Caco-2 (cell line): Measurements from ENCODE around the gene RRP1B. TPM values are rescaled to one million over a fixed set of nuclear protein-coding genes. Genes with fewer than 3 reads are reported as not detected.

ENCODE experiments used
- BruUV-seq: library from RNA; stranded (reverse); fragments of 400-500 nt; replicated peaks from 2 replicates; lab custom pipeline; 2021; lab: Mats Ljungman, UMichigan
- CTCF ChIA-PET: fragments of 300-600 bp; sonication (Branson Sonifier 250); formaldehyde crosslinking; loops from one replicate; lab custom pipeline; 2022; ENCODE audit warnings: antibody characterized with exemption; lab: Charles Lee
- POLR2A ChIA-PET: fragments of 300-600 bp; sonication (Branson Sonifier 250); formaldehyde crosslinking; loops from one replicate; lab custom pipeline; 2022; ENCODE audit warnings: antibody characterized with exemption; lab: Charles Lee
- DNase-seq, 2 experiments: peaks; one replicate each; pipeline versions ENCODE4 v3.0.0 to v3.0.0-alpha.2; 2020 to 2022
- H3K27me3 ChIP-seq: replicated peaks from 2 replicates; pipeline ENCODE4 v1.6.0; 2011; ENCODE audit warnings: low read length; ENCODE audit not compliant: control insufficient read depth, insufficient read depth
- H3K36me3 ChIP-seq: 2 replicates; pipeline ENCODE4 v1.5.1; 2011; ENCODE audit warnings: low read length; ENCODE audit not compliant: control insufficient read depth, insufficient read depth
- H3K4me1 ChIP-seq: fragments of 250-450 bp; sonication (Bioruptor Pico); 2 replicates; pipeline ENCODE4 v1.5.1; 2020; ENCODE audit warnings: mild to moderate bottlenecking
- H3K4me3 ChIP-seq: 2 replicates; pipeline ENCODE4 v1.5.1; 2011; ENCODE audit warnings: low read depth, mild to moderate bottlenecking, control low read depth, low read length
- H3K9me3 ChIP-seq: fragments of 250-450 bp; sonication (Bioruptor Pico); 2 replicates; pipeline ENCODE4 v1.5.1; 2020; ENCODE audit warnings: mild to moderate bottlenecking, moderate library complexity
- H3K27ac Mint-ChIP-seq: one replicate; pipeline ENCODE4 v1.8.0; 2022; ENCODE audit warnings: mixed read lengths; ENCODE audit not compliant: unreplicated experiment
- H3K27me3 Mint-ChIP-seq: one replicate; pipeline ENCODE4 v1.8.0; 2022; ENCODE audit warnings: mixed read lengths; ENCODE audit not compliant: insufficient read depth, unreplicated experiment
- H3K36me3 Mint-ChIP-seq: one replicate; pipeline ENCODE4 v1.8.0; 2022; ENCODE audit warnings: mild to moderate bottlenecking, mixed read lengths; ENCODE audit not compliant: insufficient read depth, unreplicated experiment
- H3K4me1 Mint-ChIP-seq: one replicate; pipeline ENCODE4 v1.8.0; 2022; ENCODE audit warnings: low read depth, mixed read lengths; ENCODE audit not compliant: unreplicated experiment
- H3K4me3 Mint-ChIP-seq: one replicate; pipeline ENCODE4 v1.8.0; 2022; ENCODE audit warnings: mild to moderate bottlenecking, moderate library complexity, mixed read lengths; ENCODE audit not compliant: unreplicated experiment
- H3K9me3 Mint-ChIP-seq: one replicate; pipeline ENCODE4 v1.8.0; 2022; ENCODE audit warnings: mixed read lengths; ENCODE audit not compliant: unreplicated experiment
- intact Hi-C: fragments of 100-400 bp; cut with micrococcal nuclease; formaldehyde crosslinking; loops from one replicate; pipeline ENCODE4 v1.10.0; 2022; ENCODE audit not compliant: unreplicated experiment
- total RNA-seq: library from RNA; stranded (reverse); gene quantifications from 2 replicates; pipeline ENCODE4 v1.2.3, GENCODE V29; 2022
- TF ChIP-seq, protein P1 (sequence below), 2 experiments: fragments of 200-600 bp in 1 of 2; IDR thresholded peaks; 1 replicate in 1 of 2; 2 replicates in 1 of 2; pipeline versions ENCODE4 v1.5.1 to v1.8.0; 2011 to 2022; ENCODE audit warnings: antibody characterized with exemption in 1 of 2, control low read depth in 1 of 2, inconsistent platforms in 1 of 2, low read depth in 1 of 2, low read length in 1 of 2, mild to moderate bottlenecking in 1 of 2, moderate library complexity in 1 of 2; ENCODE audit not compliant: insufficient read depth in 1 of 2, severe bottlenecking in 1 of 2, unreplicated experiment in 1 of 2

RRP1B gene
- total RNA-seq, 1 experiment from 2014 or later = 49.5 TPM

DNA sequence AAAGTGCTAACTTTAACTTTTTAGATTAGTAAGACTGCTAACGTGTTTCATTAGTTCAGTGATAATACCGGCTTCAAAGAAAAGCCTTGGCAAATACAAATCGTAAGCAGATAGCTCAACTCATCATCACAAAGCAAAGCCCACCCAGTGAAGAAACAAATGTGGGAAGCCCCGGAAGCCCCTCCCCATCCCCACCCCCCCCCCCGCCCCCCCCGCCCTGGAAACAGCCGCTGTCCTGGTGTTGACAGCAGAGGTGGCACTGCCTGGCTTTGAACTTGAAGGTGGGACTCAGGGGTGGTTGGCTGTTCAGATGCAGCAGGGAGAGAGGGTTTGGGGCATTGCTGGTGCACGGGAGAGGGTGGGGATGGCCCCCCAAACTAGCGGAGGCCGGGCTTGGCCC lies 73.7 kb downstream of the RRP1B start:
- Mint-ChIP-seq H3K27ac (no peak overlapping the region), H3K4me1 (peaks cover 12% of the 10 kb centered on the region), H3K9me3 (no peaks in the 10 kb centered on the region), H3K36me3 (peaks cover 57% of the 10 kb centered on the region), H3K4me3 (no peak overlapping the region), H3K27me3 (no peaks in the 10 kb centered on the region)
- H3K36me3 ChIP-seq = peaks cover 2% of the 10 kb centered on the region; the same call in 1 of the 2 replicates
- no peak for DNase-seq
- POLR2A ChIA-PET = no interaction called here
- intact Hi-C loops = no loop called here
- no peaks in the 10 kb centered on the region for H3K27me3 ChIP-seq
- no peak overlapping the region for H3K4me3 ChIP-seq
- H3K4me1 ChIP-seq = peaks cover 21% of the 10 kb centered on the region
- CTCF ChIA-PET = no interaction called here
- TF ChIP-seq, protein P1, sequence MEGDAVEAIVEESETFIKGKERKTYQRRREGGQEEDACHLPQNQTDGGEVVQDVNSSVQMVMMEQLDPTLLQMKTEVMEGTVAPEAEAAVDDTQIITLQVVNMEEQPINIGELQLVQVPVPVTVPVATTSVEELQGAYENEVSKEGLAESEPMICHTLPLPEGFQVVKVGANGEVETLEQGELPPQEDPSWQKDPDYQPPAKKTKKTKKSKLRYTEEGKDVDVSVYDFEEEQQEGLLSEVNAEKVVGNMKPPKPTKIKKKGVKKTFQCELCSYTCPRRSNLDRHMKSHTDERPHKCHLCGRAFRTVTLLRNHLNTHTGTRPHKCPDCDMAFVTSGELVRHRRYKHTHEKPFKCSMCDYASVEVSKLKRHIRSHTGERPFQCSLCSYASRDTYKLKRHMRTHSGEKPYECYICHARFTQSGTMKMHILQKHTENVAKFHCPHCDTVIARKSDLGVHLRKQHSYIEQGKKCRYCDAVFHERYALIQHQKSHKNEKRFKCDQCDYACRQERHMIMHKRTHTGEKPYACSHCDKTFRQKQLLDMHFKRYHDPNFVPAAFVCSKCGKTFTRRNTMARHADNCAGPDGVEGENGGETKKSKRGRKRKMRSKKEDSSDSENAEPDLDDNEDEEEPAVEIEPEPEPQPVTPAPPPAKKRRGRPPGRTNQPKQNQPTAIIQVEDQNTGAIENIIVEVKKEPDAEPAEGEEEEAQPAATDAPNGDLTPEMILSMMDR (IDR thresholded peaks at IDR 0.05; ENCODE audit: insufficient read depth in 1 of 2, low read depth in 1 of 2, low read length in 1 of 2, severe bottlenecking in 1 of 2, unreplicated experiment in 1 of 2) = no peak
- no TSS peak for BruUV-seq
- H3K9me3 ChIP-seq = no peaks in the 10 kb centered on the region

DNA sequence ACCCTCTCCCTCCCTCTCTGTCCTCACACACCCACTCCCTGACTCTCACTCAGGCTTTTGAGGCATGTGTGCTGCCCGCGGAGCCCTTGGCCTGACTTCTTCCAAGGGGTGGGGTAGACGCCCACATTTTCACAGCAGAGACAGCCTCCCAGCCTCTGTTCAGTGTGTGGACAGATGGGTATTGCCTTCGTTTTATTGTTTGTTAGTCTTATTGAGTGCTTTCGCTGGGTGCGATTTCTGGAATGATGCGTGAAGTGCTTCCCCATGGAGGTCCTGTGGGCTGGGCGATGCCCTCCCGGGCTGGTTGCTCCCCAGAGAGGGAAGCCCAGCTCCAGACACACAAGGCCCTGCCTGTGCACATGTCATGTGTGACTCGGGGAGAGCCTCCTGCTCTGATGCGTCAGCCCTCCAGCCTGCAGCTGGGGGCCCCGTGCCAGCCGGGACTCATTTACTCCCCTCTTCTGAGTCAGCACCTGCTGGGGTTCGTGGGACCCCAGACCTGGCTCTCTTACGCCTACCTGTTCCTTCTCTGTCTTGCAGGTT lies 74.2 kb downstream of the RRP1B start:
- Mint-ChIP-seq H3K4me3 (no peak overlapping the region), H3K27me3 (no peaks in the 10 kb centered on the region), H3K27ac (peak overlapping the region; percentile 26), H3K9me3 (no peaks in the 10 kb centered on the region), H3K4me1 (peaks cover 12% of the 10 kb centered on the region), H3K36me3 (peaks cover 58% of the 10 kb centered on the region)
- H3K36me3 ChIP-seq = peaks cover 2% of the 10 kb centered on the region; the same call in 1 of the 2 replicates
- no TSS peak for BruUV-seq
- no peaks in the 10 kb centered on the region for H3K9me3 ChIP-seq
- POLR2A ChIA-PET = no interaction called here
- no peaks in the 10 kb centered on the region for H3K27me3 ChIP-seq
- H3K4me1 ChIP-seq = peaks cover 22% of the 10 kb centered on the region
- intact Hi-C loops = no loop called here
- CTCF ChIA-PET = no interaction called here
- H3K4me3 ChIP-seq = no peak overlapping the region
- TF ChIP-seq, protein P1 (IDR thresholded peaks at IDR 0.05; ENCODE audit: insufficient read depth in 1 of 2, low read depth in 1 of 2, low read length in 1 of 2, severe bottlenecking in 1 of 2, unreplicated experiment in 1 of 2) = no peak
- DNase-seq = no peak

DNA sequence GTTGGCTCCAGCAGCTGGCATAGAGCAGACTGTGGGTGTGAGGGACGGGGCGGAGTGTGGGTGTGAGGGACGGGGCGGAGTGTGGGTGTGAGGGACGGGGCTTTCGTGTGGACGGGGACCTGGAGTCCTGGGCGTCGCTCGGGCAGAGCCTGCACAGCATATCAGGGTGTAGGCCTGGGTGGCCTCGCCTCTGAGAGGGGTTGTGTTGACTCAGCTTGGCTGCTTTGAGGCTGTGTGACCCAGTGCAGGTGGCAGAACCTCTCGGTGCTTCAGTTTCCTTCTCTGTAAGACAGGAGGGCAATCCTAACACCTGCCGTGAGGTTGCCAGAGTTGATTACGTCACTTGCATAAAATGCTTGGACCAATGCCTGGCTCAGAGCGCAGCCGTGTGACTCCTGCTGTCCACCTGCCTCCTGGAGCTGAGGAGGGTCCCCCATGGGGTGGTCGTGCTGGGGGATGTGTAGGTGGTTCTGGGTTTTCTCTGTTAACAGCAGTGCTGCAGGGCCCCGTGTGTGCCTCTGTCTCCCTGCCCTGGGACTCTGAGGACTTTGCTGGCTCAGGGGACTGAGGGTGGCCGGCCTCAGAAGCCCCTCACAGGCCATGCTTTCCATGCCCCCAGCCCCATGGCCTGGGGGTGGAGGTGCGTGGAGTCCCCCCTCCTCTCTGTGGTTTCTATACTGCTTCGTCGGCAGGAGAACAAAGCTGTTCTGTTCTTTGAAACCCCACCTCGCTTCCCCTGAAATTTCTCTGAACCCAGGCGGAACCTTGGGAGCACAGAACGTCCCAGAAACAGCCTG lies 75.0 kb downstream of the RRP1B start:
- Mint-ChIP-seq H3K4me1 (peaks cover 9% of the 10 kb centered on the region), H3K36me3 (peaks cover 61% of the 10 kb centered on the region), H3K9me3 (no peaks in the 10 kb centered on the region), H3K27me3 (no peaks in the 10 kb centered on the region), H3K27ac (peak overlapping the region; percentile 26), H3K4me3 (no peak overlapping the region)
- Histone ChIP-seq H3K36me3 (peaks cover 2% of the 10 kb centered on the region; the same call in 1 of the 2 replicates), H3K4me1 (peaks cover 22% of the 10 kb centered on the region), H3K4me3 (no peak overlapping the region), H3K27me3 (no peaks in the 10 kb centered on the region), H3K9me3 (no peaks in the 10 kb centered on the region)
- ChIA-PET CTCF (no interaction called here), POLR2A (no interaction called here)
- no peak for DNase-seq
- TF ChIP-seq, protein P1 (IDR thresholded peaks at IDR 0.05; ENCODE audit: insufficient read depth in 1 of 2, low read depth in 1 of 2, low read length in 1 of 2, severe bottlenecking in 1 of 2, unreplicated experiment in 1 of 2) = no peak
- intact Hi-C loops = no loop called here
- BruUV-seq = no TSS peak
